ENCODE results near the gene ZNF275. TPM values are rescaled to one million over a fixed set of nuclear protein-coding genes. Genes with fewer than 3 reads are reported as not detected.

The ZNF275 gene, protein sequence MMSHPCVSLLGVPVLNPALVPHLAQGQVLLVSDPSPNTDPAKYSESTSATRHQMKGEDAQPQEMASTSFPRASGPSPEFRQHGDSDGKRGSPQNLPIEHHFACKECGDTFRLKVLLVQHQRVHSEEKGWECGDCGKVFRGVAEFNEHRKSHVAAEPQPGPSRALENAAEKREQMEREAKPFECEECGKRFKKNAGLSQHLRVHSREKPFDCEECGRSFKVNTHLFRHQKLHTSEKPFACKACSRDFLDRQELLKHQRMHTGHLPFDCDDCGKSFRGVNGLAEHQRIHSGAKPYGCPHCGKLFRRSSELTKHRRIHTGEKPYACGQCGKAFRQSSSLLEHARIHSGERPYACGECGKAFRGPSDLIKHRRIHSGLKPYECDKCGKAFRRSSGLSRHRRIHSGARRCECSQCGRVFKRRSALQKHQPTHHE
- 5.8 and 13.5 TPM in 2 replicates for total RNA-seq

DNA sequence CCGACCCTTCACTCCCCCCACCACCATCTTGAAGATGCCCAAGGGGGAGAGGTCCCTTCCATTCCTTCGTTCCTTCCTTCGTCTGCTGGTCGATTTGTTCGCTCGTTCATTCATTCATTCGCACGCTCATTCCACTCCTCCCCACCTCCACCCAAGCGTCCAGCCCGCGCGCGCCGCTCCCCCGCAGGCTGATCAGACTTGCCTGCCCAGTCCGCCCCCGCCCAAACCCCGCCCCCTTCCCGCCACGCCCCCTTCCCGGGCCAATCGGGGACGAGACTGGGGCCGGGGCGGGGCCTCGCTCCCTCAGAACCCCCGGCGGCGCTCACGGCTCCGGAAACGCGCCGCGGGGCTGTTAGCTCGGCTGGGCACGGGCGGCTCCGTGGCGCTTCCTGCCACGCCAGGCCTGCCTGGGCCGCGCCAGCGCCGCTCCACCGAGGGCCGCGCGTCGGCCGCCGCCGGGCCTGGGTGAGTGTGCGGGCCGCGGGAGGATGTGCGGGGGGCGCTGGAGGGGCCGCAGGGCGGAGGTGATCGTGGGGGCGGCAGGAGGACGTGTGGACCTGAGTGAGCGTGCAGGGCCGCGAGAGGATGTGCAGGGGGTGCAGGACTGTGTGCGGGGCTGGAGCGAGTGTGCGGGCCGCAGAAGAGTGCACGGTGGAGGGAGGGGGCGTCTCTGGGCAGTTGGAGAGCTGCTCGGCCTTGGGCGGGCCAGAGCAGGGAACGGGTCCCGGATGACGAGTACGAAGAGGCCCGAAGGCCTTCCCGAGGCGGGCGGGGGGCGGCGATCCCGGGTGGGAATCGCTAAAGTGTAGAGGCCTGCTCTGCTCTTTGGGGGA is at the start of gene ZNF275:
Gene ZNF275, plus strand, starts transcription at position 333 of the 833 bp plus-strand sequence. CDS start 2,527 bp downstream, outside the sequence.

DNA sequence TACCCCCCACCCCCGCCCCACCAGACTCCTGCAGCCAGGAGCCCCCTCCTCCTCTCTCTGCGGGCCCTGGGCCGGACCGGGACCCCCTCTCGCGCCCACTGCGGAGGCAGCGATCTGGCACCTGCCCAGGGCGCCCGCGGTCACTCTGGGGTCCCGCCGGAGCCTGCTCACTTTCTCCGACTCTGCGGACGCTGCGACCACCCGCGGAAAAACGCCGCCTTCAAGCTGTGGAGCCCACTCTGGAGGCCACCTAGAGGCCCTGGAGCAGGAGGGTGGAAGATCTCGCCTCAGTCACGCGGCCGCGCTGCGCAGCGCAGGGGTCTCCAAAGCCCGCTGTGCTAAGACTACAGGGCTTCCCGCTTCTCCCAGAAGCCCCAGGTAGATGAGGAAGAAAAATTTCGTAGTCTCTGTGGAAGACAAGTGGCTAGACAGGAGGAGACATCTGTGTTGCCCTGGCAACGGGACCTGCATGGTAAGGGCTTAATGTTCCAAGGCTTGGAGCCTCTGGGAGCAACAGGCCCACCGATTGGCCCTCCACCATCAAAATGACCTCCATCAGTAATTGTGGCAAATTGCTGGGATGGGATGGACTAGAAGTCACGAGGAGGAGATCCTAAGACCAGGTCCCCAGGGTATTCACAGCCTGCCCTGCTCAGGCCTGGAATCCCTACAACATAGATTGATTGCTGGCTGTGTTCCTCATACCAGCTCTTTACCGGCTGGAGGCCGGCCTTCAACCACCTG is 12.4 kb upstream of the ZNF275 start, which contains the start of gene PNMA6F:
Gene PNMA6F, minus strand, starts transcription at position 387 of the 744 bp plus-strand sequence. CDS start 1,093 bp downstream, outside the sequence.

DNA sequence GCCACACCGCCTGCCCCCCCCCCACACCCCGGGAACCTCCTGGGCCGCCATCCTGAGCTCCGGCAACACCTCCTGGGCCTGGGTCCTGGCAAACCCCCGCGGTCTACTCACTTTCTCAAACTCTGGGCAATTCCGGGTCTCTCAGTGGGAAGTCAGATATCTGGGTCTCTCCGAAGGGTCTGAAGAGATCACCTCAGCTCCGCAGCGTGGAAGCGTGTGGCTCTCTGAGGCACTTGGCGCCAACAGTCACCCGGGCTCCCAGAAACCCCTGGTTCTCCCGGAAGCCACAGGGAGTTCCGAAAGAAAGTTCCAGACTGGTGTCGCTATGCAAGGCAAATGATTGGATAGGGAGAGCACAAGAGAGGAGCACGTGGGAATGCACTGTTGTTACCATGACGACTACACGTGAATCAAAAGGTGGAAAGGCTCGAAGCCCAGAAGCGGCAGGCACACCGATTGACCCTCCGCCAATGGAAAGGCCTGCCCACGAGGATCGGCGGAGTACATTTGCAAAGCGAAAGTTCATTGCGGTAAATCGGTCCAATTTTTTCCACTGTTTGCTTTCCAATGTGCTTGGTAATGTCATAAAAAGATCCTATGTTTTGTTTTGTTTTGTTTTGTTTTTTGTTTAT is 67.3 kb downstream of the ZNF275 start, which contains the start of gene PNMA6E:
Gene PNMA6E, minus strand, starts transcription at position 218 of the 632 bp plus-strand sequence. CDS start 2,501 bp downstream, outside the sequence.

Other genes with a start within 250 kb of the ZNF275 start
- not detected in 2 replicates for gene MAGEA1, start 154.9 kb upstream of the ZNF275 start, total RNA-seq
- not detected in 2 replicates for gene PNMA6F, start 12.4 kb upstream of the ZNF275 start, total RNA-seq
- not detected in 2 replicates for gene PNMA6E, start 67.2 kb downstream of the ZNF275 start, total RNA-seq
- gene ZFP92, start 77.3 kb downstream of the ZNF275 start, total RNA-seq = 0.34 and 2.5 TPM in 2 replicates
- gene TREX2, start 111.9 kb downstream of the ZNF275 start, total RNA-seq = 0.64 and 3.8 TPM in 2 replicates
- 8.0 and 8.2 TPM in 2 replicates for gene HAUS7, start 136.4 kb downstream of the ZNF275 start, total RNA-seq
- 0.21 TPM in 1 of 2 replicates, not detected in the other for gene BGN, start 160.8 kb downstream of the ZNF275 start, total RNA-seq
- not detected in 2 replicates for gene ATP2B3, start 183.5 kb downstream of the ZNF275 start, total RNA-seq

Data from nasal cavity respiratory epithelium epithelial cell of viscerocranial mucosa (primary cell).